ENCODE results near the gene THAP6.

The THAP6 gene

GRCh38 chr4:75557696-75558095, 43.4 kb downstream of the THAP6 start:
- no peak overlapping the region for H3K27ac ChIP-seq
- no peak overlapping the region for H3K4me3 ChIP-seq
- no peak for TF ChIP-seq CTCF (IDR thresholded peaks at IDR 0.05)
- DNase-seq (ENCODE audit: low spot score): no peak

GRCh38 chr4:75561789-75562188, 47.5 kb downstream of the THAP6 start:
- no peak for DNase-seq (ENCODE audit: low spot score)
- no peak for TF ChIP-seq CTCF (IDR thresholded peaks at IDR 0.05)
- H3K27ac ChIP-seq: no peak overlapping the region
- no peak overlapping the region for H3K4me3 ChIP-seq

GRCh38 chr4:75564023-75564422, 49.8 kb downstream of the THAP6 start:
- Histone ChIP-seq H3K27ac (no peak overlapping the region), H3K4me3 (no peak overlapping the region)
- TF ChIP-seq CTCF (IDR thresholded peaks at IDR 0.05): no peak
- DNase-seq (ENCODE audit: low spot score): no peak

DNA sequence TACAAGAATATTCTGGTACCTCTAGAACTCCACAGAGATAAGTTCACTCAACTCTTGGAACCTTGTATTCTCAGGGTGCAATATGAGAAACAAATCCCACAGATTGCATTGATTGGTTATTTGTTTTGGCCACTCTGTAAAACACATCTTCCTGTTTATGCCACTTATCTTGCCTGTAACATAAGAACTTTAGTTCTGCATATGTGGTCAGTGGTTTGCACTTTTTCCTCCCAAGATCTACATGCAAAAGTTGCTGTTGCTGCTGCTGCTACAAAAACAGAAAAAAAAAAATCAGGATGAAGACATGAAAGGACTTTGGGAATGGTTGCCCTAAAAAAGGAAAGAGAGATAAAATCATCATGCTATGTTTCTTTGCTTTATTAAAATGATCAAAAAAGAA, 51.2 kb downstream of the THAP6 start:
- no peak overlapping the region for H3K4me3 ChIP-seq
- no peak for DNase-seq (ENCODE audit: low spot score)
- H3K27ac ChIP-seq: no peak overlapping the region
- no peak for TF ChIP-seq CTCF (IDR thresholded peaks at IDR 0.05)

DNA sequence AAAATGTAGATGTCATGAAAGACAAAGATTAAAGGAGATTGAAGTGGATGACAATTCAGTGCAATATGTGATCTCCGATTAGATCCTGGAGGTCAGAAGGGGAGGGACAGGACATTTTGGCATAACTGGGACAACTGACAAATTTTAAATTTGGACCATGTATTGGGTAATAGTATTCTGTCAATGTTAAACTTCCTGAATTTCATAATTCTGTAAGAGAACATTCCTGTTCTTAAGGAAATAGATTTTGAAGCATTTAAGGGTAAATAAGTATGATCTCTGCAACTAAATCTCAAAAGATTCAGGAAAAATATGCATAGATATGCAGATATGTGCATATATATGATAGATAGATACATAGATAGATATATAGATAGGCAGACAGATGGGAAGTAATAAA, 52.6 kb downstream of the THAP6 start:
- TF ChIP-seq CTCF (IDR thresholded peaks at IDR 0.05): no peak
- no peak overlapping the region for H3K4me3 ChIP-seq

GRCh38 chr4:75567725-75568124, 53.5 kb downstream of the THAP6 start:
- no peak overlapping the region for H3K4me3 ChIP-seq
- no peak for TF ChIP-seq CTCF (IDR thresholded peaks at IDR 0.05)

More for the DNA sequence above, 52.6 kb downstream of the THAP6 start:
- DNase-seq (ENCODE audit: low spot score): no peak
- no peak overlapping the region for H3K27ac ChIP-seq

More at GRCh38 chr4:75567725-75568124, 53.5 kb downstream of the THAP6 start:
- H3K27ac ChIP-seq: no peak overlapping the region
- DNase-seq (ENCODE audit: low spot score): no peak

Data from coronary artery (tissue), 2 donors.